Measurements from ENCODE around the gene NXPE4.

NXPE4 gene

GRCh38 chr11:114556135-114556534 lies 39.5 kb downstream of the NXPE4 start:
- DNase-seq = no peak

GRCh38 chr11:114553642-114554041 lies 41.9 kb downstream of the NXPE4 start:
- no peak for DNase-seq

GRCh38 chr11:114551060-114551459 lies 44.5 kb downstream of the NXPE4 start:
- no peak for DNase-seq

GRCh38 chr11:114525682-114526081 lies 69.9 kb downstream of the NXPE4 start:
- no peak for DNase-seq

- no peak for DNase-seq
Observed at GRCh38 chr11:114524122-114524521, 71.5 kb downstream of the NXPE4 start.

GRCh38 chr11:114522818-114523217 lies 72.8 kb downstream of the NXPE4 start:
- no peak for DNase-seq

All from COR-L47 (cell line).